H1 (cell line): ENCODE data around the gene ZDHHC22. TPM values are rescaled to one million over a fixed set of nuclear protein-coding genes. Genes with fewer than 3 reads are reported as not detected.

Source experiments
- CTCF ChIA-PET: fragments of 300-600 bp; sonication (Branson Sonifier 250); formaldehyde crosslinking; loops from one replicate; lab custom pipeline; 2021; ENCODE audit not compliant: partially characterized antibody; lab: Charles Lee
- POLR2A ChIA-PET: fragments of 300-600 bp; sonication (Branson Sonifier 250); formaldehyde crosslinking; loops from one replicate; lab custom pipeline; 2021; ENCODE audit warnings: inconsistent platforms; ENCODE audit not compliant: partially characterized antibody; lab: Charles Lee
- DNase-seq, 2 experiments: peaks; one replicate each; pipeline versions ENCODE4 v3.0.0 to v3.0.0-alpha.2; 2010 to 2022; ENCODE audit warnings: low spot score in 2 of 2, low read depth in 1 of 2, mixed read lengths in 1 of 2
- FAIRE-seq: peaks from 2 replicates; lab custom pipeline; 2011; peaks lifted over from hg19 to GRCh38; lab: Jason Lieb, UNC
- H2AFZ ChIP-seq: 2 replicates; pipeline ENCODE4 v1.8.1; 2012; ENCODE audit warnings: low read length, inconsistent platforms
- H2AK5ac ChIP-seq: 2 replicates; pipeline ENCODE4 v1.6.1; 2013; ENCODE audit warnings: low read depth, low read length
- H2BK120ac ChIP-seq: replicated peaks from 2 replicates; pipeline ENCODE3; 2013; ENCODE audit warnings: low read depth, low read length, inconsistent platforms
- H2BK12ac ChIP-seq: 2 replicates; pipeline ENCODE4 v1.6.1; 2013; ENCODE audit warnings: low read depth, low read length
- H2BK15ac ChIP-seq: 2 replicates; pipeline ENCODE4 v1.6.1; 2013; ENCODE audit warnings: low read length
- H2BK20ac ChIP-seq: 2 replicates; pipeline ENCODE4 v1.6.1; 2013; ENCODE audit warnings: low read length
- H2BK5ac ChIP-seq: 2 replicates; pipeline ENCODE4 v1.6.1; 2013; ENCODE audit warnings: low read depth, low read length
- H3K14ac ChIP-seq: 2 replicates; pipeline ENCODE4 v1.6.1; 2013; ENCODE audit warnings: inconsistent platforms; ENCODE audit not compliant: insufficient read length
- H3K18ac ChIP-seq: 2 replicates; pipeline ENCODE4 v1.6.1; 2013; ENCODE audit warnings: low read length; ENCODE audit errors: extremely low read depth
- H3K23ac ChIP-seq: 2 replicates; pipeline ENCODE4 v1.6.1; 2013; ENCODE audit warnings: inconsistent platforms; ENCODE audit not compliant: insufficient read length
- H3K23me2 ChIP-seq: 2 replicates; pipeline ENCODE4 v1.6.1; 2013; ENCODE audit warnings: low read depth, low read length
- H3K27ac ChIP-seq: 2 replicates; pipeline ENCODE4 v1.6.1; 2011; ENCODE audit warnings: low read depth, low read length, inconsistent platforms
- H3K27me3 ChIP-seq, 4 experiments: replicated peaks in 1 of 4; 1 replicate in 1 of 4; 2 replicates in 3 of 4; pipeline versions ENCODE4 v1.6.1 to v1.8.1; 2011 to 2013; ENCODE audit warnings: low read length in 3 of 4, mild to moderate bottlenecking in 3 of 4, inconsistent platforms in 2 of 4, mixed read lengths in 2 of 4, moderate library complexity in 1 of 4; ENCODE audit not compliant: control insufficient read depth in 3 of 4, insufficient read depth in 3 of 4; ENCODE audit errors: extremely low read depth in 1 of 4
- H3K36me3 ChIP-seq, 4 experiments: 2 replicates each; pipeline versions ENCODE4 v1.6.1 to v1.8.1; 2011 to 2013; ENCODE audit warnings: mild to moderate bottlenecking in 4 of 4, low read length in 3 of 4, moderate library complexity in 2 of 4, control low read depth in 1 of 4, inconsistent platforms in 1 of 4; ENCODE audit not compliant: insufficient read depth in 4 of 4, control insufficient read depth in 2 of 4
- H3K4ac ChIP-seq: replicated peaks from 2 replicates; pipeline ENCODE3; 2013; ENCODE audit warnings: low read length, low read depth, mixed read lengths, inconsistent platforms; ENCODE audit not compliant: insufficient read length
- H3K4me1 ChIP-seq, 4 experiments: replicated peaks in 1 of 4; 1 replicate in 1 of 4; 2 replicates in 3 of 4; pipeline versions ENCODE4 v1.6.1 to v1.8.1; 2011 to 2013; ENCODE audit warnings: low read length in 3 of 4, inconsistent platforms in 2 of 4, mixed read lengths in 1 of 4; ENCODE audit not compliant: insufficient read depth in 4 of 4, control insufficient read depth in 3 of 4
- H3K4me2 ChIP-seq, 2 experiments: 2 replicates each; pipeline versions ENCODE4 v1.6.1 to v1.8.1; 2011 to 2013; ENCODE audit warnings: low read depth in 2 of 2, low read length in 2 of 2, control low read depth in 1 of 2, inconsistent platforms in 1 of 2, mild to moderate bottlenecking in 1 of 2; ENCODE audit not compliant: insufficient read depth in 1 of 2
- H3K4me3 ChIP-seq, 4 experiments: fragments of 200-600, 300-600 bp in 1 of 4; sonication (generic), shearing (Covaris generic), sonication (Bioruptor Twin) in 1 of 4; 2 replicates each; pipeline versions ENCODE4 v1.5.1 to v1.8.1; 2011 to 2016; ENCODE audit warnings: low read length in 4 of 4, low read depth in 3 of 4, control low read depth in 2 of 4, inconsistent platforms in 2 of 4, mild to moderate bottlenecking in 2 of 4, mixed read lengths in 1 of 4, moderate library complexity in 1 of 4; ENCODE audit not compliant: insufficient read depth in 2 of 4; ENCODE audit errors: extremely low read depth in 1 of 4
- H3K56ac ChIP-seq: replicated peaks from 2 replicates; pipeline ENCODE3; 2013; ENCODE audit warnings: low read depth, mild to moderate bottlenecking, mixed read lengths, low read length, inconsistent platforms; ENCODE audit not compliant: insufficient read length
- H3K79me1 ChIP-seq: 2 replicates; pipeline ENCODE4 v1.6.1; 2013; ENCODE audit warnings: low read depth, low read length, control low read depth
- H3K79me2 ChIP-seq, 2 experiments: 2 replicates each; pipeline versions ENCODE4 v1.6.1 to v1.8.1; 2012 to 2013; ENCODE audit warnings: low read length in 2 of 2, mild to moderate bottlenecking in 2 of 2, inconsistent platforms in 1 of 2; ENCODE audit not compliant: insufficient read depth in 2 of 2, control insufficient read depth in 1 of 2
- H3K9ac ChIP-seq, 4 experiments: replicated peaks in 1 of 4; 1 replicate in 1 of 4; 2 replicates in 3 of 4; pipeline versions ENCODE4 v1.6.1 to v1.8.1; 2011 to 2013; ENCODE audit warnings: low read depth in 3 of 4, low read length in 3 of 4, control low read depth in 2 of 4, mild to moderate bottlenecking in 2 of 4, moderate library complexity in 2 of 4, inconsistent platforms in 1 of 4; ENCODE audit errors: extremely low read depth in 1 of 4
- H3K9me3 ChIP-seq, 2 experiments: 2 replicates each; pipeline versions ENCODE4 v1.6.1 to v1.8.1; 2012 to 2013; ENCODE audit warnings: mild to moderate bottlenecking in 2 of 2, moderate library complexity in 2 of 2, control low read depth in 1 of 2, inconsistent platforms in 1 of 2, low read depth in 1 of 2, low read length in 1 of 2, mixed read lengths in 1 of 2; ENCODE audit not compliant: insufficient read depth in 2 of 2
- H4K20me1 ChIP-seq, 2 experiments: replicated peaks in 1 of 2; 2 replicates each; pipeline versions ENCODE3 to v1.8.1; 2011 to 2013; ENCODE audit warnings: inconsistent platforms in 2 of 2, low read length in 2 of 2, mild to moderate bottlenecking in 1 of 2; ENCODE audit not compliant: insufficient read depth in 2 of 2, control insufficient read depth in 1 of 2
- H4K5ac ChIP-seq: 2 replicates; pipeline ENCODE4 v1.6.1; 2013; ENCODE audit warnings: low read length, low read depth, mixed read lengths, inconsistent platforms; ENCODE audit not compliant: insufficient read length
- H4K8ac ChIP-seq: 2 replicates; pipeline ENCODE4 v1.8.0; 2013; ENCODE audit warnings: mild to moderate bottlenecking, moderate library complexity, low read length, inconsistent platforms; ENCODE audit not compliant: insufficient read depth; ENCODE audit errors: extremely low read depth
- H4K91ac ChIP-seq: replicated peaks from 2 replicates; pipeline ENCODE3; 2013; ENCODE audit warnings: low read length, mixed read lengths, inconsistent platforms; ENCODE audit not compliant: insufficient read length
- CTBP2 ChIP-seq: IDR thresholded peaks from 2 replicates; pipeline ENCODE4 v1.7.0; 2011; ENCODE audit warnings: borderline replicate concordance, mild to moderate bottlenecking, moderate library complexity, mixed read lengths, low read length; ENCODE audit not compliant: insufficient read depth, insufficient read length
- SIN3A ChIP-seq, 2 experiments: IDR thresholded peaks in 1 of 2; conservative IDR thresholded peaks in 1 of 2; 2 replicates each; pipeline ENCODE4 v1.6.1; 2011 to 2012; ENCODE audit warnings: low read length in 2 of 2, improper control_type of control experiment in 1 of 2, low read depth in 1 of 2, mild to moderate bottlenecking in 1 of 2
- TAF7 ChIP-seq: optimal IDR thresholded peaks from 2 replicates; pipeline ENCODE3; 2011; ENCODE audit warnings: low read depth, mild to moderate bottlenecking, inconsistent platforms, low read length, moderate library complexity, borderline replicate concordance
- TEAD4 ChIP-seq: IDR thresholded peaks from 2 replicates; pipeline ENCODE4 v1.6.1; 2012; ENCODE audit warnings: low read depth, low read length, inconsistent platforms, mixed read lengths
- WGBS, 2 experiments: shearing (Covaris generic) in 1 of 2; methylation state at CpG; one replicate each; pipeline versions ENCODE4 v1.1.6 to v1.1.7; 2013 to 2015; ENCODE audit warnings: low lambda C conversion rate in 2 of 2, mixed read lengths in 2 of 2, inconsistent platforms in 1 of 2, low coverage in 1 of 2, missing lambda C conversion rate in 1 of 2; ENCODE audit not compliant: insufficient replicate concordance in 2 of 2, insufficient coverage in 1 of 2, insufficient read length in 1 of 2; ENCODE audit errors: extremely low coverage in 1 of 2, missing lambda C conversion rate in 1 of 2; 5-methylcytosine and 5-hydroxymethylcytosine counted together
- polyA plus RNA-seq, 7 experiments: library from polyadenylated mRNA; depleted of rRNA in 3 of 7; stranded (reverse) in 5 of 7; unstranded in 2 of 7; fragments of >200 nt in 5 of 7; fragments of 200-250 nt in 2 of 7; gene quantifications; 1 replicate in 5 of 7; 2 replicates in 1 of 7; 4 replicates in 1 of 7; pipeline versions ENCODE4 v1.2.1 to v1.2.3, GENCODE V29; 2011 to 2013; ENCODE audit warnings: missing spikeins in 2 of 7, mixed read lengths in 2 of 7
- total RNA-seq: library from RNA; stranded (reverse); fragmentation: NEBNext Ultra II Directional; extraction: Animal tissue kit (Norgen Biotek cat#: 25700); gene quantifications from 2 replicates; pipeline ENCODE4 v1.2.1, GENCODE V29; 2021

The ZDHHC22 gene
- total and polyA plus RNA-seq, 2 of the 8 experiments (the other 6 are each of a cell fraction or from before 2014, with no cell fraction given): 23.8 to 55.2 TPM

GRCh38 chr14:77178656-77179055, 37.1 kb upstream of the ZDHHC22 start:
- WGBS, 2 experiments: 66% methylated on average over 3 of the region's 3 CpGs; no CpG with 5 or more reads in 1 of the 2 experiments
- CTCF ChIA-PET: interaction anchor here (1.2 to 3.6 kb wide), 4 partner anchors 11 to 38 kb away, joined by 3 to 24 read pairs (median 4); partner anchors contain the start of gene ZDHHC22

More at GRCh38 chr14:77178656-77179055, 37.1 kb upstream of the ZDHHC22 start:
- Histone ChIP-seq H2BK20ac (no peak overlapping the region), H2BK12ac (no peak overlapping the region), H2AFZ (no peak overlapping the region), H3K14ac (no peak overlapping the region), H3K27ac (no peak overlapping the region), H3K23ac (no peak overlapping the region), H3K4me3 (no peak overlapping the region), H2BK15ac (no peak overlapping the region), H3K9ac (no peak overlapping the region), H4K8ac (no peak overlapping the region), H3K79me1 (no peaks in the 10 kb centered on the region), H4K20me1 (no peaks in the 10 kb centered on the region), H3K27me3 (peaks cover 0 to under 1% (median 0%) of the 10 kb centered on the region in 4 experiments; a peak in 2 of 7 replicates), H4K91ac (no peak overlapping the region), H3K4me2 (no peak overlapping the region), H3K79me2 (no peaks in the 10 kb centered on the region), H2BK5ac (no peak overlapping the region), H3K23me2 (peaks cover 6% of the 10 kb centered on the region; the same call in 1 of the 2 replicates), H3K56ac (no peak overlapping the region), H3K9me3 (no peaks in the 10 kb centered on the region), H2AK5ac (no peak overlapping the region), H4K5ac (no peak overlapping the region), H3K4me1 (peaks cover 3 to 11% (median 7%) of the 10 kb centered on the region in 4 experiments; a peak in 6 of 7 replicates), H2BK120ac (no peak overlapping the region), H3K4ac (no peak overlapping the region), H3K36me3 (no peaks in the 10 kb centered on the region), H3K18ac (no peak overlapping the region)
- POLR2A ChIA-PET: no interaction called here
- no peak for DNase-seq
- TF ChIP-seq SIN3A (conservative IDR thresholded peaks at IDR 0.05 in 1 of 2, IDR thresholded peaks at IDR 0.05 in 1 of 2; ENCODE audit: low read depth in 1 of 2, low read length in 2 of 2): no peak
- no peak for TF ChIP-seq TAF7
- TF ChIP-seq TEAD4: no peak
- no peak for TF ChIP-seq CTBP2
- no peak for FAIRE-seq
